Small intestine (tissue), 7 donors: ENCODE results near the gene HHIP. TPM values are rescaled to one million over a fixed set of nuclear protein-coding genes. Genes with fewer than 3 reads are reported as not detected.
"Not testable (repeated sequence)": the region's sequence is repeated elsewhere in the genome, so short reads cannot be mapped to it uniquely, and the experiment has no call there.

Source experiments
- DNase-seq, 2 donors: peaks; one replicate each; pipeline versions ENCODE4 v3.0.0 to v3.0.0-alpha.2; 2013
- FAIRE-seq: peaks from 2 replicates; lab custom pipeline; 2012; peaks lifted over from hg19 to GRCh38; lab: Jason Lieb, UNC
- H3K27ac ChIP-seq, 3 donors: one replicate each; pipeline ENCODE4 v1.5.1; 2013; ENCODE audit warnings: low read length in 2 of 3, mild to moderate bottlenecking in 2 of 3, control low read depth in 1 of 3, inconsistent platforms in 1 of 3, low read depth in 1 of 3, moderate library complexity in 1 of 3
- H3K27me3 ChIP-seq, 3 donors: one replicate each; pipeline ENCODE4 v1.6.1; 2013; ENCODE audit warnings: low read length in 3 of 3, inconsistent platforms in 1 of 3; ENCODE audit not compliant: control insufficient read depth in 3 of 3, insufficient read depth in 3 of 3
- H3K36me3 ChIP-seq, 3 donors: one replicate each; pipeline ENCODE4 v1.6.1; 2013; ENCODE audit warnings: low read length in 3 of 3, inconsistent platforms in 1 of 3, low read depth in 1 of 3, mild to moderate bottlenecking in 1 of 3, moderate library complexity in 1 of 3; ENCODE audit not compliant: control insufficient read depth in 3 of 3, insufficient read depth in 2 of 3
- H3K4me1 ChIP-seq, 3 donors: one replicate each; pipeline ENCODE4 v1.6.1; 2013; ENCODE audit warnings: low read length in 2 of 3, inconsistent platforms in 1 of 3, low read depth in 1 of 3, mild to moderate bottlenecking in 1 of 3, moderate library complexity in 1 of 3; ENCODE audit not compliant: control insufficient read depth in 3 of 3, insufficient read depth in 2 of 3
- H3K4me3 ChIP-seq, 3 donors: one replicate each; pipeline ENCODE4 v1.5.1; 2013; ENCODE audit warnings: low read length in 3 of 3, control low read depth in 1 of 3, inconsistent platforms in 1 of 3, low read depth in 1 of 3, mild to moderate bottlenecking in 1 of 3, moderate library complexity in 1 of 3
- H3K9me3 ChIP-seq, 2 donors: one replicate each; pipeline ENCODE4 v1.6.1; 2013; ENCODE audit warnings: low read depth in 1 of 2, low read length in 1 of 2; ENCODE audit not compliant: control insufficient read depth in 2 of 2, insufficient read depth in 1 of 2
- WGBS, 3 donors: extraction: QIAGEN DNeasy Blood & Tissue Kit; methylation state at CpG; one replicate each; pipeline ENCODE4 v1.1.7; 2013; 5-methylcytosine and 5-hydroxymethylcytosine counted together
- polyA plus RNA-seq, 4 donors: library from polyadenylated mRNA; stranded (reverse) in 3 of 4; unstranded in 1 of 4; fragments of 200-250 nt in 3 of 4; fragments of 120-200 nt in 1 of 4; gene quantifications; one replicate each; pipeline versions ENCODE4 v1.2.1 to v1.2.3, GENCODE V29; 2013
- donor health status: healthy with polysubstance abuse.
- donor health status: control.
- donor health status: control.
- donor health status: Bipolar disorder and iron deficiency.
- donor health status: healthy.

HHIP gene
- polyA plus RNA-seq, 4 donors, result 0.22 to 14.7 (median 0.81) TPM

GRCh38 chr4:144754562-144755410 lies 108.8 kb downstream of the HHIP start:
- FAIRE-seq (no peak), DNase-seq (no peak)
- H3K4me3 ChIP-seq, result no peak overlapping the region
- H3K4me1 ChIP-seq, result no peaks in the 10 kb centered on the region
- WGBS, 3 donors, result 77 to 84% (median 80%) methylated on average over 3 of the region's 3 CpGs
- H3K27me3 ChIP-seq, result no peaks in the 10 kb centered on the region
- no peaks in the 10 kb centered on the region for H3K9me3 ChIP-seq
- H3K36me3 ChIP-seq, result no peaks in the 10 kb centered on the region
- H3K27ac ChIP-seq, result no peak overlapping the region

GRCh38 chr4:144757969-144758368 lies 112.0 kb downstream of the HHIP start:
- no peak for FAIRE-seq

GRCh38 chr4:144768809-144769208 lies 122.9 kb downstream of the HHIP start:
- H3K27me3 ChIP-seq, H3K4me1 ChIP-seq, H3K4me3 ChIP-seq, H3K36me3 ChIP-seq, DNase-seq, H3K9me3 ChIP-seq, H3K27ac ChIP-seq, FAIRE-seq: not testable (repeated sequence)
- 55 to 60% (median 58%) methylated on average over 8 of the region's 8 CpGs for WGBS, 3 donors

More at GRCh38 chr4:144757969-144758368, 112.0 kb downstream of the HHIP start:
- H3K27me3 ChIP-seq, result no peaks in the 10 kb centered on the region
- no peaks in the 10 kb centered on the region for H3K36me3 ChIP-seq
- no peak overlapping the region for H3K4me3 ChIP-seq
- H3K4me1 ChIP-seq, result no peaks in the 10 kb centered on the region
- no peak overlapping the region for H3K27ac ChIP-seq
- no peaks in the 10 kb centered on the region for H3K9me3 ChIP-seq
- DNase-seq, result no peak
- WGBS, 3 donors, result 88 to 96% (median 95%) methylated on average over 1 of the region's 1 CpG

GRCh38 chr4:144778364-144778763 lies 132.4 kb downstream of the HHIP start:
- FAIRE-seq (no peak), DNase-seq (no peak)
- WGBS, 3 donors, result 80 to 87% (median 83%) methylated on average over 2 of the region's 2 CpGs
- no peak overlapping the region for H3K4me3 ChIP-seq
- H3K9me3 ChIP-seq, result no peaks in the 10 kb centered on the region
- H3K27me3 ChIP-seq, result no peaks in the 10 kb centered on the region
- no peak overlapping the region for H3K27ac ChIP-seq
- no peaks in the 10 kb centered on the region for H3K36me3 ChIP-seq
- no peaks in the 10 kb centered on the region for H3K4me1 ChIP-seq

- no peak overlapping the region for H3K4me3 ChIP-seq
- no peaks in the 10 kb centered on the region for H3K27me3 ChIP-seq
- FAIRE-seq, result no peak
- DNase-seq, result no peak
- no peaks in the 10 kb centered on the region for H3K36me3 ChIP-seq
- 50 to 83% (median 60%) methylated on average over 5 of the region's 5 CpGs for WGBS, 3 donors
- no peak overlapping the region for H3K27ac ChIP-seq
- no peaks in the 10 kb centered on the region for H3K9me3 ChIP-seq
- no peaks in the 10 kb centered on the region for H3K4me1 ChIP-seq
Observed at GRCh38 chr4:144782345-144782744, 136.4 kb downstream of the HHIP start.

GRCh38 chr4:144785961-144786360 lies 140.0 kb downstream of the HHIP start:
- Histone ChIP-seq H3K4me3 (no peak overlapping the region), H3K36me3 (no peaks in the 10 kb centered on the region), H3K9me3 (no peaks in the 10 kb centered on the region), H3K27ac (no peak overlapping the region), H3K4me1 (no peaks in the 10 kb centered on the region), H3K27me3 (no peaks in the 10 kb centered on the region)
- no peak for FAIRE-seq
- DNase-seq, result no peak
- WGBS, 3 donors, result 66 to 87% (median 70%) methylated on average over 3 of the region's 3 CpGs

- no peak overlapping the region for H3K27ac ChIP-seq
- H3K9me3 ChIP-seq, result peaks cover 0 to 2% of the 10 kb centered on the region in 2 donors
- no peaks in the 10 kb centered on the region for H3K36me3 ChIP-seq
- no peaks in the 10 kb centered on the region for H3K27me3 ChIP-seq
- WGBS, 3 donors, result 51 to 63% (median 57%) methylated on average over 2 of the region's 2 CpGs
- FAIRE-seq (no peak), DNase-seq (peak; percentile 2 to 8)
- H3K4me3 ChIP-seq, result no peak overlapping the region
- H3K4me1 ChIP-seq, result no peaks in the 10 kb centered on the region
Observed at GRCh38 chr4:144787365-144788258, 141.7 kb downstream of the HHIP start.

GRCh38 chr4:144788469-144788868 lies 142.5 kb downstream of the HHIP start:
- WGBS, 3 donors, result 16 to 33% (median 18%) methylated on average over 1 of the region's 1 CpG
- Histone ChIP-seq H3K36me3 (no peaks in the 10 kb centered on the region), H3K27me3 (no peaks in the 10 kb centered on the region), H3K4me1 (no peaks in the 10 kb centered on the region), H3K27ac (no peak overlapping the region), H3K4me3 (no peak overlapping the region), H3K9me3 (peaks cover 0 to 2% of the 10 kb centered on the region in 2 donors)
- DNase-seq, result no peak
- no peak for FAIRE-seq
